ENCODE data around the gene SHCBP1L. TPM values are rescaled to one million over a fixed set of nuclear protein-coding genes. Genes with fewer than 3 reads are reported as not detected.

The SHCBP1L gene
- total RNA-seq, 1 experiment from 2014 or later: not detected

DNA sequence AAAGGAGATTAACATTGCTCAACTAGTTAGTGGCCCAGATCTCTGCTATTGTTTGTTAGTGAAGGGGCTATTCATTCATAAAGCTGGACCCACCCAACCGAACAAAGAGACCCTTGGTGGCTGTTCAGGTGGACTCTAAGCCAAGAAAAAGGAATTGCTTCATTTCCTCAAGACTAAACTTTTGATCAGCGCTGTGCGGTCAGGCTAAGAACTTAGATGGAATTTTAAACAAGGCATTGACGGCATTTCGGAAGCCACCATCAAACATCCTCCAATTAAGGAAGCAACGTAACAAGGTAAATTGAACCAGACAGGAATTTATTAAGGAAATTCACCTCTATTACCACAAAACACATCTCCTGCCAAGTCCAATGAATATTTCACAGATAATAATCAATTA, 19.9 kb upstream of the SHCBP1L start:
- Histone ChIP-seq H4K8ac (replicated peaks; ENCODE audit: insufficient read length, low read depth, low read length) (no peak overlapping the region), H4K91ac (ENCODE audit: insufficient read length, low read depth, low read length) (no peak overlapping the region), H2AK5ac (ENCODE audit: insufficient read length, low read length) (no peak overlapping the region), H3K27me3 (ENCODE audit: insufficient read depth, low read length) (no peaks in the 10 kb centered on the region), H4K20me1 (ENCODE audit: control insufficient read depth, insufficient read depth, insufficient read length) (no peaks in the 10 kb centered on the region), H2AFZ (ENCODE audit: low read length) (no peak overlapping the region), H3K4me2 (ENCODE audit: insufficient read depth, insufficient read length, low read length) (no peak overlapping the region), H2BK12ac (ENCODE audit: insufficient read length, low read depth, low read length) (no peak overlapping the region), H2BK120ac (ENCODE audit: low read depth, low read length, poor library complexity, severe bottlenecking) (no peak overlapping the region), H3K79me1 (ENCODE audit: insufficient read depth, low read depth, low read length, poor library complexity, severe bottlenecking) (no peaks in the 10 kb centered on the region), H3K27ac (ENCODE audit: insufficient read length, low read depth, low read length) (no peak overlapping the region), H3K18ac (ENCODE audit: insufficient read length, low read depth, low read length) (no peak overlapping the region), H3K4me1 (ENCODE audit: insufficient read depth, low read length) (no peaks in the 10 kb centered on the region), H3K9ac (ENCODE audit: extremely low read depth, insufficient read length, low read length) (no peak overlapping the region), H3K4ac (ENCODE audit: low read depth, low read length) (no peak overlapping the region), H3K23ac (ENCODE audit: insufficient read length, low read depth, low read length) (no peak overlapping the region), H3T11ph (ENCODE audit: low read length) (no peak overlapping the region), H3K23me2 (ENCODE audit: insufficient read length, low read depth, low read length, poor library complexity, severe bottlenecking) (no peaks in the 10 kb centered on the region), H3K79me2 (ENCODE audit: insufficient read depth, low read length) (no peaks in the 10 kb centered on the region), H2BK5ac (ENCODE audit: insufficient read length, low read length) (no peak overlapping the region), H2BK15ac (ENCODE audit: low read depth, low read length) (no peak overlapping the region), H3K9me3 (ENCODE audit: control insufficient read depth, low read depth, low read length) (no peaks in the 10 kb centered on the region), H3K14ac (ENCODE audit: insufficient read depth, low read length) (no peak overlapping the region), H4K5ac (ENCODE audit: insufficient read length, low read depth, low read length) (no peak overlapping the region), H2BK20ac (ENCODE audit: low read depth, low read length, poor library complexity, severe bottlenecking) (no peak overlapping the region), H3K56ac (ENCODE audit: insufficient read length, low read depth, low read length) (no peak overlapping the region)
- DNase-seq: no peak
- no CpG with 5 or more reads among the region's 6 CpGs for WGBS (ENCODE audit: extremely low coverage, insufficient read length, low lambda C conversion rate)
- Mint-ChIP-seq H3K4me1 (peaks cover 7 to 15% of the 10 kb centered on the region in 2 experiments), H3K4me3 (no peak overlapping the region), H3K36me3 (ENCODE audit: insufficient read depth in 1 of 3, low read depth in 3 of 3) (no peaks in the 10 kb centered on the region), H3K9me3 (no peaks in the 10 kb centered on the region), H3K27me3 (ENCODE audit: low read depth) (no peaks in the 10 kb centered on the region), H3K27ac (no peak overlapping the region)
- TF ChIP-seq, protein P1, sequence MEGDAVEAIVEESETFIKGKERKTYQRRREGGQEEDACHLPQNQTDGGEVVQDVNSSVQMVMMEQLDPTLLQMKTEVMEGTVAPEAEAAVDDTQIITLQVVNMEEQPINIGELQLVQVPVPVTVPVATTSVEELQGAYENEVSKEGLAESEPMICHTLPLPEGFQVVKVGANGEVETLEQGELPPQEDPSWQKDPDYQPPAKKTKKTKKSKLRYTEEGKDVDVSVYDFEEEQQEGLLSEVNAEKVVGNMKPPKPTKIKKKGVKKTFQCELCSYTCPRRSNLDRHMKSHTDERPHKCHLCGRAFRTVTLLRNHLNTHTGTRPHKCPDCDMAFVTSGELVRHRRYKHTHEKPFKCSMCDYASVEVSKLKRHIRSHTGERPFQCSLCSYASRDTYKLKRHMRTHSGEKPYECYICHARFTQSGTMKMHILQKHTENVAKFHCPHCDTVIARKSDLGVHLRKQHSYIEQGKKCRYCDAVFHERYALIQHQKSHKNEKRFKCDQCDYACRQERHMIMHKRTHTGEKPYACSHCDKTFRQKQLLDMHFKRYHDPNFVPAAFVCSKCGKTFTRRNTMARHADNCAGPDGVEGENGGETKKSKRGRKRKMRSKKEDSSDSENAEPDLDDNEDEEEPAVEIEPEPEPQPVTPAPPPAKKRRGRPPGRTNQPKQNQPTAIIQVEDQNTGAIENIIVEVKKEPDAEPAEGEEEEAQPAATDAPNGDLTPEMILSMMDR (conservative IDR thresholded peaks at IDR 0.05): no peak
